SU-DHL-6 (cell line): ENCODE measurements around the gene PC.

Experiments used
- H2AFZ ChIP-seq: fragments of 200-600 bp; sonication (generic); 2 replicates; pipeline ENCODE4 v1.6.1; 2014; ENCODE audit warnings: low read depth, mild to moderate bottlenecking, moderate library complexity, mixed read lengths, antibody characterized with exemption, low read length; ENCODE audit not compliant: severe bottlenecking
- H3F3A ChIP-seq: fragments of 200-600 bp; shearing (Covaris generic); 2 replicates; pipeline ENCODE4 v1.6.0; 2016; ENCODE audit warnings: antibody characterized with exemption, mild to moderate bottlenecking; ENCODE audit not compliant: insufficient read depth
- H3K27ac ChIP-seq: fragments of 200-600 bp; sonication (generic); 2 replicates; pipeline ENCODE4 v1.5.1; 2016; ENCODE audit warnings: low read depth, mild to moderate bottlenecking, low read length, moderate library complexity, mixed read lengths
- H3K27me3 ChIP-seq: fragments of 200-600 bp; sonication (generic), shearing (Covaris generic); 2 replicates; pipeline ENCODE4 v1.6.0; 2014; ENCODE audit warnings: mild to moderate bottlenecking, low read length
- H3K36me3 ChIP-seq: fragments of 200-600 bp; sonication (generic); 2 replicates; pipeline ENCODE4 v1.6.1; 2014; ENCODE audit warnings: mild to moderate bottlenecking, low read length, mixed read lengths
- H3K4me2 ChIP-seq: fragments of 300-600, 200-600 bp; shearing (Covaris generic), sonication (generic); 2 replicates; pipeline ENCODE4 v1.6.0; 2014; ENCODE audit warnings: low read length, low read depth, mild to moderate bottlenecking; ENCODE audit not compliant: poor library complexity, severe bottlenecking
- H3K4me3 ChIP-seq: fragments of 200-600 bp; sonication (generic); 2 replicates; pipeline ENCODE4 v1.5.1; 2014; ENCODE audit warnings: antibody characterized with exemption, low read length, mild to moderate bottlenecking, mixed read lengths; ENCODE audit not compliant: insufficient read depth, poor library complexity, severe bottlenecking
- H3K79me2 ChIP-seq: fragments of 200-600 bp; sonication (generic); 2 replicates; pipeline ENCODE4 v1.6.1; 2014; ENCODE audit warnings: mild to moderate bottlenecking, low read length, moderate library complexity; ENCODE audit not compliant: insufficient read depth
- H3K9ac ChIP-seq: fragments of 200-600 bp; sonication (generic); 2 replicates; pipeline ENCODE4 v1.7.0; 2014; ENCODE audit warnings: mild to moderate bottlenecking, low read length
- H3K9me2 ChIP-seq: fragments of 200-600 bp; sonication (generic); replicated peaks from 2 replicates; pipeline ENCODE4 v1.6.1; 2014; ENCODE audit warnings: low read length; ENCODE audit not compliant: insufficient read depth
- H3K9me3 ChIP-seq: fragments of 200-600 bp; sonication (generic); 2 replicates; pipeline ENCODE4 v1.6.1; 2014; ENCODE audit warnings: low read length, mixed read lengths; ENCODE audit not compliant: insufficient read depth
- H4K20me1 ChIP-seq: fragments of 200-600 bp; sonication (generic); 2 replicates; pipeline ENCODE4 v1.6.1; 2014; ENCODE audit warnings: low read depth, mild to moderate bottlenecking, antibody characterized with exemption, low read length, moderate library complexity, mixed read lengths
- EZH2phosphoT487 ChIP-seq: fragments of 200-600 bp; sonication (generic), shearing (Covaris generic); conservative IDR thresholded peaks from 2 replicates; pipeline ENCODE4 v1.6.1; 2018; ENCODE audit warnings: mild to moderate bottlenecking, antibody characterized with exemption, low read length, moderate library complexity, mixed read lengths
- TF ChIP-seq, protein P1 (sequence below): fragments of 200-600 bp; sonication (generic); IDR thresholded peaks from one replicate; pipeline ENCODE4 v1.5.1; 2017; ENCODE audit warnings: antibody characterized with exemption, mild to moderate bottlenecking, low read length, moderate library complexity; ENCODE audit not compliant: insufficient read depth, poor library complexity, severe bottlenecking

PC gene

GRCh38 chr11:66976925-66977324 lies 18.7 kb upstream of the PC start:
- H3F3A ChIP-seq = no peaks in the 10 kb centered on the region
- no peak overlapping the region for H3K4me2 ChIP-seq
- no peaks in the 10 kb centered on the region for H4K20me1 ChIP-seq
- TF ChIP-seq, protein P1, sequence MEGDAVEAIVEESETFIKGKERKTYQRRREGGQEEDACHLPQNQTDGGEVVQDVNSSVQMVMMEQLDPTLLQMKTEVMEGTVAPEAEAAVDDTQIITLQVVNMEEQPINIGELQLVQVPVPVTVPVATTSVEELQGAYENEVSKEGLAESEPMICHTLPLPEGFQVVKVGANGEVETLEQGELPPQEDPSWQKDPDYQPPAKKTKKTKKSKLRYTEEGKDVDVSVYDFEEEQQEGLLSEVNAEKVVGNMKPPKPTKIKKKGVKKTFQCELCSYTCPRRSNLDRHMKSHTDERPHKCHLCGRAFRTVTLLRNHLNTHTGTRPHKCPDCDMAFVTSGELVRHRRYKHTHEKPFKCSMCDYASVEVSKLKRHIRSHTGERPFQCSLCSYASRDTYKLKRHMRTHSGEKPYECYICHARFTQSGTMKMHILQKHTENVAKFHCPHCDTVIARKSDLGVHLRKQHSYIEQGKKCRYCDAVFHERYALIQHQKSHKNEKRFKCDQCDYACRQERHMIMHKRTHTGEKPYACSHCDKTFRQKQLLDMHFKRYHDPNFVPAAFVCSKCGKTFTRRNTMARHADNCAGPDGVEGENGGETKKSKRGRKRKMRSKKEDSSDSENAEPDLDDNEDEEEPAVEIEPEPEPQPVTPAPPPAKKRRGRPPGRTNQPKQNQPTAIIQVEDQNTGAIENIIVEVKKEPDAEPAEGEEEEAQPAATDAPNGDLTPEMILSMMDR = no peak
- TF ChIP-seq EZH2phosphoT487 = no peak
- no peaks in the 10 kb centered on the region for H3K36me3 ChIP-seq
- no peak overlapping the region for H3K27ac ChIP-seq
- no peak overlapping the region for H2AFZ ChIP-seq
- H3K4me3 ChIP-seq = no peak overlapping the region
- no peak overlapping the region for H3K9ac ChIP-seq
- H3K9me2 ChIP-seq = no peaks in the 10 kb centered on the region
- H3K27me3 ChIP-seq = no peaks in the 10 kb centered on the region
- H3K79me2 ChIP-seq = no peaks in the 10 kb centered on the region
- no peaks in the 10 kb centered on the region for H3K9me3 ChIP-seq

- Histone ChIP-seq H3K4me2 (no peak overlapping the region), H3K9ac (no peak overlapping the region), H3K36me3 (no peaks in the 10 kb centered on the region), H4K20me1 (no peaks in the 10 kb centered on the region), H3K27me3 (no peaks in the 10 kb centered on the region), H3K27ac (no peak overlapping the region), H3K79me2 (no peaks in the 10 kb centered on the region), H3K9me2 (no peaks in the 10 kb centered on the region), H3K4me3 (no peak overlapping the region), H3F3A (no peaks in the 10 kb centered on the region), H2AFZ (no peak overlapping the region), H3K9me3 (no peaks in the 10 kb centered on the region)
- no peak for TF ChIP-seq EZH2phosphoT487
- TF ChIP-seq, protein P1 = peak; percentile 42
Measured at GRCh38 chr11:66976028-66976467, 17.9 kb upstream of the PC start.

- Histone ChIP-seq H3K4me2 (no peak overlapping the region), H3K9ac (no peak overlapping the region), H3K27ac (no peak overlapping the region), H3K9me2 (no peaks in the 10 kb centered on the region), H3K4me3 (no peak overlapping the region), H3K79me2 (no peaks in the 10 kb centered on the region), H4K20me1 (no peaks in the 10 kb centered on the region), H3K9me3 (no peaks in the 10 kb centered on the region), H3F3A (no peaks in the 10 kb centered on the region), H2AFZ (no peak overlapping the region), H3K27me3 (no peaks in the 10 kb centered on the region), H3K36me3 (no peaks in the 10 kb centered on the region)
- TF ChIP-seq, protein P1 = no peak
- TF ChIP-seq EZH2phosphoT487 = no peak
Measured at GRCh38 chr11:66975405-66976027, 17.3 kb upstream of the PC start.
